WTC11 (cell line): ENCODE measurements around the gene STIMATE. TPM values are rescaled to one million over a fixed set of nuclear protein-coding genes. Genes with fewer than 3 reads are reported as not detected.

Experiments
- ATAC-seq: fragments of 200-7000 bp; cut with Tn5 transposase; 2 replicates; pipeline ENCODE4 v1.10.0; 2021; ENCODE audit warnings: mild to moderate bottlenecking, moderate library complexity
- CTCF ChIA-PET: fragments of 300-600 bp; sonication (Branson Sonifier 250); formaldehyde crosslinking; loops from one replicate; lab custom pipeline; 2021; ENCODE audit warnings: antibody characterized with exemption; lab: Charles Lee
- POLR2A ChIA-PET: fragments of 350-600 bp; sonication (Branson Sonifier 250); formaldehyde crosslinking; loops from one replicate; lab custom pipeline; 2021; ENCODE audit warnings: antibody characterized with exemption; lab: Charles Lee
- DNase-seq: peaks from one replicate; pipeline ENCODE4 v3.0.0; 2021; ENCODE audit warnings: low spot score
- H3K27ac Mint-ChIP-seq: 2 replicates; pipeline ENCODE4 v1.8.0; 2021; ENCODE audit warnings: mixed read lengths
- H3K27me3 Mint-ChIP-seq: 2 replicates; pipeline ENCODE4 v1.8.0; 2021; ENCODE audit warnings: low read depth, mild to moderate bottlenecking, moderate library complexity, mixed read lengths
- H3K36me3 Mint-ChIP-seq: 2 replicates; pipeline ENCODE4 v1.8.0; 2021; ENCODE audit warnings: mixed read lengths
- H3K4me1 Mint-ChIP-seq: 2 replicates; pipeline ENCODE4 v1.8.0; 2022; ENCODE audit warnings: mixed read lengths
- H3K4me3 Mint-ChIP-seq: 2 replicates; pipeline ENCODE4 v1.8.0; 2021; ENCODE audit warnings: mild to moderate bottlenecking, moderate library complexity, mixed read lengths
- H3K9me3 Mint-ChIP-seq: 2 replicates; pipeline ENCODE4 v1.8.0; 2021; ENCODE audit warnings: mixed read lengths
- ATF1 ChIP-seq: sonication (generic); formaldehyde crosslinking; IDR thresholded peaks from 2 replicates; pipeline ENCODE4 v1.8.1; 2023; ENCODE audit warnings: mild to moderate bottlenecking, moderate library complexity, missing genetic modification reagents
- CDX4 ChIP-seq: fragments of 250-450 bp; sonication (Bioruptor Pico); IDR thresholded peaks from 2 replicates; pipeline ENCODE4 v1.9.0; 2021; ENCODE audit warnings: moderate library complexity, mild to moderate bottlenecking, inconsistent platforms, borderline replicate concordance
- FOXJ3 ChIP-seq: sonication (generic); formaldehyde crosslinking; IDR thresholded peaks from 2 replicates; pipeline ENCODE4 v1.9.0; 2021; ENCODE audit warnings: missing genetic modification reagents, mild to moderate bottlenecking, borderline replicate concordance
- GRHL2 ChIP-seq: fragments of 250-450 bp; sonication (Bioruptor Pico); IDR thresholded peaks from 2 replicates; pipeline ENCODE4 v1.8.0; 2022; ENCODE audit warnings: mild to moderate bottlenecking, moderate library complexity; ENCODE audit not compliant: insufficient replicate concordance, severe bottlenecking
- MAX ChIP-seq: sonication (generic); formaldehyde crosslinking; IDR thresholded peaks from 2 replicates; pipeline ENCODE4 v1.8.0; 2022; ENCODE audit warnings: mild to moderate bottlenecking, missing genetic modification reagents
- MXD4 ChIP-seq: fragments of 250-450 bp; sonication (Bioruptor Pico); IDR thresholded peaks from 2 replicates; pipeline ENCODE4 v1.8.0; 2021; ENCODE audit warnings: mild to moderate bottlenecking, moderate library complexity, borderline replicate concordance
- MYBL2 ChIP-seq: sonication (generic); formaldehyde crosslinking; IDR thresholded peaks from 2 replicates; pipeline ENCODE4 v1.8.1; 2023; ENCODE audit warnings: mild to moderate bottlenecking, moderate library complexity, missing genetic modification reagents
- NR1H2 ChIP-seq: sonication (generic); formaldehyde crosslinking; IDR thresholded peaks from 2 replicates; pipeline ENCODE4 v1.9.0; 2021; ENCODE audit warnings: mild to moderate bottlenecking, moderate library complexity, missing genetic modification reagents
- RORB ChIP-seq: fragments of 250-450 bp; sonication (Bioruptor Pico); IDR thresholded peaks from 2 replicates; pipeline ENCODE4 v1.9.0; 2021; ENCODE audit warnings: mild to moderate bottlenecking
- SMAD3 ChIP-seq: sonication (generic); formaldehyde crosslinking; IDR thresholded peaks from 2 replicates; pipeline ENCODE4 v1.8.0; 2022; ENCODE audit warnings: missing genetic modification reagents, mild to moderate bottlenecking, borderline replicate concordance
- SMAD4 ChIP-seq: sonication (generic); formaldehyde crosslinking; IDR thresholded peaks from 2 replicates; pipeline ENCODE4 v1.8.0; 2022; ENCODE audit warnings: mild to moderate bottlenecking, missing genetic modification reagents
- USF2 ChIP-seq: sonication (generic); formaldehyde crosslinking; IDR thresholded peaks from 2 replicates; pipeline ENCODE4 v1.8.1; 2023; ENCODE audit warnings: mild to moderate bottlenecking, missing genetic modification reagents, moderate library complexity
- ZNF232 ChIP-seq: sonication (generic); formaldehyde crosslinking; IDR thresholded peaks from 2 replicates; pipeline ENCODE4 v1.8.0; 2022; ENCODE audit warnings: mild to moderate bottlenecking, missing genetic modification reagents
- ZNF396 ChIP-seq: fragments of 250-450 bp; sonication (Bioruptor Pico); IDR thresholded peaks from 2 replicates; pipeline ENCODE4 v1.8.0; 2021; ENCODE audit warnings: mild to moderate bottlenecking, moderate library complexity, borderline replicate concordance
- total RNA-seq: library from RNA; stranded (reverse); gene quantifications from 3 replicates; pipeline ENCODE4 v1.2.3, GENCODE V29; 2021
- TF ChIP-seq, protein P1 (sequence below): sonication (generic); formaldehyde crosslinking; IDR thresholded peaks from 2 replicates; pipeline ENCODE4 v1.8.1; 2023; ENCODE audit warnings: mild to moderate bottlenecking, missing genetic modification reagents
- TF ChIP-seq, protein P2 (sequence below): sonication (generic); formaldehyde crosslinking; IDR thresholded peaks from 2 replicates; pipeline ENCODE4 v1.8.0; 2022; ENCODE audit warnings: mild to moderate bottlenecking, missing genetic modification reagents
- TF ChIP-seq, protein P3 (sequence below): sonication (generic); formaldehyde crosslinking; IDR thresholded peaks from 2 replicates; pipeline ENCODE4 v1.8.1; 2023; ENCODE audit warnings: mild to moderate bottlenecking, missing genetic modification reagents, borderline replicate concordance

STIMATE gene
- total RNA-seq, 1 experiment from 2014 or later = 35.5 TPM

GRCh38 chr3:52841211-52841980 is 56.0 kb downstream of the STIMATE start:
- POLR2A ChIA-PET = interaction anchor here (0.7 kb wide), 1 partner anchor 15 kb away, joined by 3 read pairs; no protein-coding TSS in a partner anchor
- CTCF ChIA-PET = interaction anchor here (0.9 to 1.4 kb wide), 3 partner anchors 49 to 96 kb away, joined by 3 to 4 read pairs (median 3); no protein-coding TSS in a partner anchor
- DNase-seq (no peak), ATAC-seq (no peak)
- no peak for TF ChIP-seq FOXJ3 (CRISPR knock-in tag)
- no peak for TF ChIP-seq ATF1 (CRISPR knock-in tag)
- no peak for TF ChIP-seq SMAD3 (CRISPR knock-in tag)
- no peak for TF ChIP-seq ZNF232 (CRISPR knock-in tag)
- TF ChIP-seq GRHL2 (CRISPR knock-in tag) = no peak
- TF ChIP-seq, protein P1, sequence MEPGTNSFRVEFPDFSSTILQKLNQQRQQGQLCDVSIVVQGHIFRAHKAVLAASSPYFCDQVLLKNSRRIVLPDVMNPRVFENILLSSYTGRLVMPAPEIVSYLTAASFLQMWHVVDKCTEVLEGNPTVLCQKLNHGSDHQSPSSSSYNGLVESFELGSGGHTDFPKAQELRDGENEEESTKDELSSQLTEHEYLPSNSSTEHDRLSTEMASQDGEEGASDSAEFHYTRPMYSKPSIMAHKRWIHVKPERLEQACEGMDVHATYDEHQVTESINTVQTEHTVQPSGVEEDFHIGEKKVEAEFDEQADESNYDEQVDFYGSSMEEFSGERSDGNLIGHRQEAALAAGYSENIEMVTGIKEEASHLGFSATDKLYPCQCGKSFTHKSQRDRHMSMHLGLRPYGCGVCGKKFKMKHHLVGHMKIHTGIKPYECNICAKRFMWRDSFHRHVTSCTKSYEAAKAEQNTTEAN = no peak
- TF ChIP-seq MXD4 (CRISPR knock-in tag) = no peak
- no peak for TF ChIP-seq CDX4 (CRISPR knock-in tag)
- TF ChIP-seq, protein P2, sequence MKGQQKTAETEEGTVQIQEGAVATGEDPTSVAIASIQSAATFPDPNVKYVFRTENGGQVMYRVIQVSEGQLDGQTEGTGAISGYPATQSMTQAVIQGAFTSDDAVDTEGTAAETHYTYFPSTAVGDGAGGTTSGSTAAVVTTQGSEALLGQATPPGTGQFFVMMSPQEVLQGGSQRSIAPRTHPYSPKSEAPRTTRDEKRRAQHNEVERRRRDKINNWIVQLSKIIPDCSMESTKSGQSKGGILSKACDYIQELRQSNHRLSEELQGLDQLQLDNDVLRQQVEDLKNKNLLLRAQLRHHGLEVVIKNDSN (CRISPR knock-in tag) = no peak
- TF ChIP-seq SMAD4 (CRISPR knock-in tag) = no peak
- no peak for TF ChIP-seq RORB (CRISPR knock-in tag)
- TF ChIP-seq ZNF396 (CRISPR knock-in tag) = no peak
- no peak for TF ChIP-seq MAX (CRISPR knock-in tag)
- no peak for TF ChIP-seq NR1H2 (CRISPR knock-in tag)
- no peak for TF ChIP-seq MYBL2 (CRISPR knock-in tag)
- TF ChIP-seq, protein P3, sequence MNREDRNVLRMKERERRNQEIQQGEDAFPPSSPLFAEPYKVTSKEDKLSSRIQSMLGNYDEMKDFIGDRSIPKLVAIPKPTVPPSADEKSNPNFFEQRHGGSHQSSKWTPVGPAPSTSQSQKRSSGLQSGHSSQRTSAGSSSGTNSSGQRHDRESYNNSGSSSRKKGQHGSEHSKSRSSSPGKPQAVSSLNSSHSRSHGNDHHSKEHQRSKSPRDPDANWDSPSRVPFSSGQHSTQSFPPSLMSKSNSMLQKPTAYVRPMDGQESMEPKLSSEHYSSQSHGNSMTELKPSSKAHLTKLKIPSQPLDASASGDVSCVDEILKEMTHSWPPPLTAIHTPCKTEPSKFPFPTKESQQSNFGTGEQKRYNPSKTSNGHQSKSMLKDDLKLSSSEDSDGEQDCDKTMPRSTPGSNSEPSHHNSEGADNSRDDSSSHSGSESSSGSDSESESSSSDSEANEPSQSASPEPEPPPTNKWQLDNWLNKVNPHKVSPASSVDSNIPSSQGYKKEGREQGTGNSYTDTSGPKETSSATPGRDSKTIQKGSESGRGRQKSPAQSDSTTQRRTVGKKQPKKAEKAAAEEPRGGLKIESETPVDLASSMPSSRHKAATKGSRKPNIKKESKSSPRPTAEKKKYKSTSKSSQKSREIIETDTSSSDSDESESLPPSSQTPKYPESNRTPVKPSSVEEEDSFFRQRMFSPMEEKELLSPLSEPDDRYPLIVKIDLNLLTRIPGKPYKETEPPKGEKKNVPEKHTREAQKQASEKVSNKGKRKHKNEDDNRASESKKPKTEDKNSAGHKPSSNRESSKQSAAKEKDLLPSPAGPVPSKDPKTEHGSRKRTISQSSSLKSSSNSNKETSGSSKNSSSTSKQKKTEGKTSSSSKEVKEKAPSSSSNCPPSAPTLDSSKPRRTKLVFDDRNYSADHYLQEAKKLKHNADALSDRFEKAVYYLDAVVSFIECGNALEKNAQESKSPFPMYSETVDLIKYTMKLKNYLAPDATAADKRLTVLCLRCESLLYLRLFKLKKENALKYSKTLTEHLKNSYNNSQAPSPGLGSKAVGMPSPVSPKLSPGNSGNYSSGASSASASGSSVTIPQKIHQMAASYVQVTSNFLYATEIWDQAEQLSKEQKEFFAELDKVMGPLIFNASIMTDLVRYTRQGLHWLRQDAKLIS (CRISPR knock-in tag) = no peak
- no peak for TF ChIP-seq USF2 (CRISPR knock-in tag)
- Mint-ChIP-seq H3K27me3 (no peaks in the 10 kb centered on the region), H3K4me3 (no peak overlapping the region), H3K36me3 (peaks cover 10% of the 10 kb centered on the region), H3K4me1 (no peaks in the 10 kb centered on the region), H3K27ac (peak overlapping the region; percentile 63; the same call in 1 of the 2 replicates), H3K9me3 (no peaks in the 10 kb centered on the region)
